ENCODE measurements around the gene MRTFB.
A peak's percentile ranks its signal among the peaks of the same experiment; 100 is the strongest.

The MRTFB gene

DNA sequence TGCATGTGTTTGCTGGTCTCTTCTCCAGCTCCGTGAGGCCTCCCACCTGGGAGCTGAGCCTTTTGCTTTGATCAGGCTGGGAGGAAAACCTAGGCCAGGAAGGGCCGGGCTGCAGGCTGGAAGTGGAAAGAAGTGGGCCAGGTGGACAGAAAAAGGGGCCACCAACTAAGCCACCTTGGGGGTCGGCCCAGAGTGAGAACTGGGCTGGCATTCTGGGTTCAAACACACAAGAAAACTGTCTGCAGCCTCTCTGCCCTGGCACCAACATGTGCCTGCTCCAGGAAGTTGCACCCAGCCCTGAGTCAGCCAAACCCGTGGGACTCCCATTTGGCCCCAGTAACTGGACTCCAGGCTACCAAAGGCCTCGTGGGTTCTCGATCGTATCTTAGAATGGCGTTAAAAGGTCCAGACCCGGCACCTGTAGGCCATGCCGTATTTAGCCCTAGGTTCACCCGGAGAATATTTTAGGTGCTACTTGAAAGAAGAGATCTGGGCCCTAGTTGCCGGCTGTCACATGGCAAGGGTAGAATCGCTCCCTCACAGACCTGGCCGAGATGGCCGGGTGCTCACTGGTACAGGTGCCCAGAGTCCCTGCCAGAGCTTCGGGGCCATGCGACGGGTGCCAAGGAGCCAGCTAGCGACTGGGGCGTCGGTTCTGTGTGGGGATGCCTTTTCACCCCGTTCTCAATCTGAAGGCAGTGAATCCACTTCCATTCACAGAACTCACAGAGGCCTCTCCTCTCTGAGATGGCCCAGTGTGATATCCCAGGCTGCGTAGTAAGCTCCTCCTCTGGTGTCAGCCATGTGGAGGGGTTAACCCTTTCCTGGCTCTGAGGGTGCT is 236.6 kb downstream of the MRTFB start:
- DNase-seq (ENCODE audit: low spot score), result no peak

DNA sequence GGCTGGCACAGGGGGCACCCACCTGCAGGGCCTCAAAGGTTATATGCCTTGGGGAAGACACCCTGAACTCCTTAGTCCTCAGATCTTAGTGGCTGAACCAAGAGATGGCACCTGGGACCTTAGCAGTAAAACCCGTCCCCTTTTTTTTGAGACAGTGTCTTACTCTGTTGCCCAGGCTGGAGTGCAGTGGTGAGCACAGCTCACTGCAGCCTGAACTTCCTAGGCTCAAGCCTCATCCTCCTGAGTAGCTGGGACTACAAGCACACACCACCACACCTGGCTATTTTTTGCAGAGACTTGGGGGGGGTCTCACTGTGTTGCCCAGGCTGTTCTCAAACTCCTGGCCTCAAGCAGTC is 237.2 kb downstream of the MRTFB start:
- DNase-seq (ENCODE audit: low spot score), result no peak

DNA sequence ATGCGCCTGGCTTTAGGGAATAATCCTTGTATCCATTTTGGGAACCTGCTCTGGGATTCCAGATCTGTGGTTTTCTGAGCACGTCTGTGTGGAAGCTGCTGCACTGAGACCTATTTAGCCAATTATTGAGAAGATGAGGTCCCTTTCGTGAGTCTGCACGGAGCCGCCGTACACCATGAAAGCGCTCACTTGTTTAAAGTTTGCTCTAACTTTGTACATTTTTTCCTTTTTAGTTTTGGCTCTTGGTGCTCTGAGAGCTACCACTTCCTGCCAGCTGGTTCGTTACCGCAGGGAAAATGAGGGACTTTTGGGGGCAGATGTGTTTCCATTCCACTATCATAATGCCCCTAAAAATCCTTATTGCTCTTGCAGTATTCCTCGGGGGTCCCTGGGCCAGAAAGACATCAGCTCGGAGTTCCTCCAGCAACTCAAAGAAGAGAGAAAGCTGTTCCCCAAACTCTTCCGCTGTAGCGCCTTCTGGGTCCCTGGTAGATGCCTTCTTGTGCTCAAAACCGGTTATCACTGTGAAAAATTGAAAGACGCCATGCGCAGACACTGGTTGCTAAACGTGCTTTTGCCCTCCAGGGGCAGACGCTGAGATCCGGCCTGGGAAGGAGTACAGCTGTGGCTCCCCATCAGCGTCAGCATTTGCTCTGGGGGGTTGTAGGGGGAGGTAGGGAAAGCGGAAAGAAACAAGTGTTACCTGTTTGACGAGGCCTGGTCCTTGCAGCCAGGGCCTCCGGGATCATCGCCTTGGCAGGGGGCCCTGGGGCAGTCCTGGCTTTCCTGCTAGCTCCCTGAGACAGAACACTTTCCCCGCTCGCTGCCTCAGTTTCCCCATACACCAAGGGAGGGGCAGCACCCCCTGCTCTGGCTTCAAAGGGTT is 238.1 kb downstream of the MRTFB start:
- DNase-seq (ENCODE audit: low spot score), result peak; percentile 56

DNA sequence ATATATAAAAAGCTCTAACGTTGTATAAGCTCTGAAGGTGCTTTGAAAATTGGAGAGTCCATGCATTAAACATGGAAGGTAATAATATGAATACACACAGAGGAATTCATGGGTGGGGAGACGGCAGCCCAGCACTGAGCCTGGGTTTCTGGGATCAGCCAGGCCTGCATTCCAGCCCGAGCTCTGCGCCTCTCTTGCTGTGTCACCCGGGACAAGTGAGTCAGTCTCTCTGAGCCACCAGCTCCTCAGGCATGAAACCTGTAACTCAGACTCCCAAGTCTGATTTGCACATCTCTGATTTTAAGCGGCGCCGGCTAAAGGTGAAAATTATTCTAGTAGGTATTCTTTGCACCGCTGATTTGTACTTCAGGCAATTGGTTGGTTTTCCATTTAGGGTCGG is 238.8 kb downstream of the MRTFB start:
- no peak for DNase-seq (ENCODE audit: low spot score)

DNA sequence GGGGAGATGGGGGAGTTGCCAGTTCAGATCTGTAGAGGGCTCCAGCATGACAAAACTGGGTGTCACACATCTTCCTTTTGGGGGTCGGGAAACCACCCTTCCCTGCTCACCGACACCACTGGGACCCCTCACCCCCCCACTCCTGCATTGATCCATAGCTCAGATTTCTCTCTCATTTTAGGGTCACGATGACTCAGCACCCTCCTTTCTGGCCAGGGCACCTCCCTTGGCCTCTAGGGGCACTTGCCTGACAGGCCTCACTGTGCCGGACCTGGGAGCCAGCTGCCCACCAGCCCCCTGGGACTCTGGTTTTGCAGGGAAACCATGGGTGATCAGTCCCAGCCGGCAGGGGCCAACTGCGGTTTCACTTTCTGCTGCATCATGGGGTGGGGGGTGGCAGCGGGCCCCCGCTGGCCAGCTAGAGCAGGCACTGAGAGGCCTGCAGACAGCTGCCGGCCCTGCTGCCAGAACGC is 239.4 kb downstream of the MRTFB start:
- peak; percentile 53 for DNase-seq (ENCODE audit: low spot score)

DNA sequence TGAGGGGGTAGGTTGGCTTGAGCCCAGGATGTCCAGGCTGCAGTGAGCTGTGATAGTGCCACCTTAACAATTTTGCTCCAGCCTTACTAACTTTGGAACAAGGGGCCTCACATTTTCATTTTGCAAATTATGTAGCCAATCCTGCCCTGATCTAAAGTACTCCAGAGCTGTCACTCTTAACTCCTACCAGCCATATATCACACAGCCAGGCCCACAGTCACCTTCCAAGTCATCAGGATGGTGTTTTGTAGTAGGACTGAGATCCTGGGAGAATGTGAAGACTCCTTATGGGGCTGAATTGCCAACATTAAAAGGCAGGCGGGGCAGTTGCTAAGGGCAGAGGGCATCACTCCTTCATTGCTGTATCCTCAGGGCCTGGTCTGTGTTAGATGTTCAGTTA is 243.0 kb downstream of the MRTFB start:
- no peak for DNase-seq (ENCODE audit: low spot score)

DNA sequence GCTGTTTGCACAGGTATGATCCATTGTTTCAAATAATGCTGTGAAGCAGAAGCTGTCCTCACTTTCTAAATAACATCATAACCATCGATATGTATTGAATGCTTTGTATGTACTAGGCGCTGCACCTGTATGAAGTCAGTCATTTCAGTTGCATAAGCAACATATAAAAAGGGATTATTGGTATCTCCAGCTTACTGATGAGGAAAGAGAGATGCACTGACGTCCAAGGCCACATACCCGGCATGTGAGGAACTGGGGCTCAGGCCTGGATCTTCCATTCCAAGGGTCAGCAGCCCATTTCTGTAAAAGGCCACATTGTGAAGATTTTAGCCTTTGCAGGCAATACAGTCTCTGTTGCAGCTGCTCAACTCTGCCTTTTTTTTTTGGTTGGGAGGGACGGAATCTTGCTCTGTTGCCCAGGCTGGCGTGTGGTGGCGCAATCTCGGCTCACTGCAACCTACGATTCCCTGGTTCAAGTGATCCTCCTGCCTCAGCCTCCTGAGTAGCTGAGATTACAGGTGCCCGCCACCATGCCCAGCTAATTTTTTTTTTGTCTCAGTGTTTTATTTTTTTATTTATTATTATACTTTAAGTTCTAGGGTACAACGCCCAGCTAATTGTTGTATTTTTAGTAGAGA is 244.7 kb downstream of the MRTFB start:
- DNase-seq (ENCODE audit: low spot score), result no peak
